Muscle layer of colon (tissue), 2 donors: ENCODE measurements around the gene CLDN14.

Source experiments
- H3K27ac ChIP-seq: one replicate; pipeline ENCODE4 v1.7.0; 2013; ENCODE audit warnings: low read depth, mild to moderate bottlenecking, low read length, moderate library complexity
- H3K27me3 ChIP-seq, 2 donors: one replicate each; pipeline ENCODE4 v1.7.0; 2013; ENCODE audit warnings: low read length in 2 of 2, mild to moderate bottlenecking in 2 of 2; ENCODE audit not compliant: insufficient read depth in 2 of 2, control insufficient read depth in 1 of 2
- H3K36me3 ChIP-seq: one replicate; pipeline ENCODE4 v1.7.0; 2013; ENCODE audit warnings: mild to moderate bottlenecking, low read length; ENCODE audit not compliant: insufficient read depth
- H3K4me1 ChIP-seq: one replicate; pipeline ENCODE4 v1.7.0; 2013; ENCODE audit warnings: mild to moderate bottlenecking, low read length; ENCODE audit not compliant: insufficient read depth
- H3K4me3 ChIP-seq, 2 donors: one replicate each; pipeline ENCODE4 v1.7.0; 2013; ENCODE audit warnings: low read length in 2 of 2, low read depth in 1 of 2, mild to moderate bottlenecking in 1 of 2, moderate library complexity in 1 of 2
- H3K9ac ChIP-seq: one replicate; pipeline ENCODE4 v1.7.0; 2013; ENCODE audit warnings: low read length
- H3K9me3 ChIP-seq: one replicate; pipeline ENCODE4 v1.7.0; 2013; ENCODE audit warnings: mild to moderate bottlenecking, low read length
- donor health status: abdominal sarcoma.
- donor health status: Adenocarcinoma of cecum.

Gene CLDN14

DNA sequence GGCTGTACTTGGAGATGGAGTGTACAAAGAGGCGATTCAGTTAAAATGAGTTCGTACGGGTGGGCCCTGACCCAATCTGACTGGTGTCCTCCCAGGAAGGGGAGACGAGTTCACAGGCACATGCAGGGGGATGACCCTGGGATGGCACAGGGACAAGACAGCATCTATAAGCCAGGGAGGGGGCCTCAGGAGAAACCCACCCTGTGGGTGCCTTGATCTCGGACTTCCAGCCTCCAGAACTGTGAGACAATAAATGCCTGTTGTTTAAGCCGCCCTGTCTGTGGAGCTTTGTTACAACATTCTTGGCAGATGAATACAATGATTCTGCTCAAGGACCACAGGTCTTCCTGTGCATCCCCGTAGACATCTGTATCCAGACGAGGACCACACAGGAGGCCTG lies 14.6 kb upstream of the CLDN14 start:
- Histone ChIP-seq H3K4me3 (no peak overlapping the region), H3K27ac (no peak overlapping the region), H3K4me1 (no peaks in the 10 kb centered on the region), H3K9me3 (no peaks in the 10 kb centered on the region), H3K27me3 (peaks cover 0 to 7% of the 10 kb centered on the region in 2 donors), H3K36me3 (no peaks in the 10 kb centered on the region), H3K9ac (no peak overlapping the region)

GRCh38 chr21:36491209-36491910 lies 11.4 kb upstream of the CLDN14 start:
- Histone ChIP-seq H3K4me3 (no peak overlapping the region), H3K36me3 (no peaks in the 10 kb centered on the region), H3K9me3 (no peaks in the 10 kb centered on the region), H3K27me3 (peaks cover 0 to 7% of the 10 kb centered on the region in 2 donors), H3K9ac (no peak overlapping the region), H3K4me1 (no peaks in the 10 kb centered on the region), H3K27ac (no peak overlapping the region)

GRCh38 chr21:36489776-36490165 lies 9.8 kb upstream of the CLDN14 start:
- Histone ChIP-seq H3K9me3 (no peaks in the 10 kb centered on the region), H3K4me3 (no peak overlapping the region), H3K36me3 (no peaks in the 10 kb centered on the region), H3K4me1 (no peaks in the 10 kb centered on the region), H3K9ac (no peak overlapping the region), H3K27ac (no peak overlapping the region), H3K27me3 (peaks cover 0 to 7% of the 10 kb centered on the region in 2 donors)

DNA sequence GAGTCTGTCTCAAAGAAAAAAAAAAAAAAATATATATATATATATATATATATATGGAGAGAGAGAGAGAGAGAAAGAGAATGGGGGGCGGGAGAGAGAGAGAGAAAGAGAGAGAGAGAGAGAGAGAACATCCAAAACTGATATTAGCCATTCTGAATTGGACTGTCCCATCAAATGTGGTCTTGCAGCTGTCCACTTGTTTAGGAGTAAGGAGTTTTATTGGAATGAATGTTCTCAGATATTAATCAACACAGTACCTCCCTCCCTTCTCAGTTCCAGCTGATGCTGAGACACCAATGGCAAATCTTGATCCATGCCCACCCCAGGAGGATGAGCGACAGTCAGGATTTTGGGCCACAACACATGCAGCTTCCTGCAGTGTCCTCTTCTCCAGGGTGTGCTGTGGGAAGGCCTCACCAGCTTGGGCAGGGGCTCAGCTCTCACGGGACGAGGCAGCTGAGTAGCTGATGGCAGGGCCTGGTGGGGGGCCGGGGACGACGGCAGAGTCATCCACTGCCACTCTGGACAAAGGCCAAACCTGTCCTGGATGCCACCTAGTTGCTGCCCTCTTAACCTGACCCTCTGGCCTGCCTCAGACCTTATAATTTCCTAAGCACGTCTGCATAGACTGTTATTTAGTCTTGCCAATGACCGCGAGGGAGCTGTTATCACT lies 9.3 kb upstream of the CLDN14 start:
- H3K4me1 ChIP-seq = no peaks in the 10 kb centered on the region

DNA sequence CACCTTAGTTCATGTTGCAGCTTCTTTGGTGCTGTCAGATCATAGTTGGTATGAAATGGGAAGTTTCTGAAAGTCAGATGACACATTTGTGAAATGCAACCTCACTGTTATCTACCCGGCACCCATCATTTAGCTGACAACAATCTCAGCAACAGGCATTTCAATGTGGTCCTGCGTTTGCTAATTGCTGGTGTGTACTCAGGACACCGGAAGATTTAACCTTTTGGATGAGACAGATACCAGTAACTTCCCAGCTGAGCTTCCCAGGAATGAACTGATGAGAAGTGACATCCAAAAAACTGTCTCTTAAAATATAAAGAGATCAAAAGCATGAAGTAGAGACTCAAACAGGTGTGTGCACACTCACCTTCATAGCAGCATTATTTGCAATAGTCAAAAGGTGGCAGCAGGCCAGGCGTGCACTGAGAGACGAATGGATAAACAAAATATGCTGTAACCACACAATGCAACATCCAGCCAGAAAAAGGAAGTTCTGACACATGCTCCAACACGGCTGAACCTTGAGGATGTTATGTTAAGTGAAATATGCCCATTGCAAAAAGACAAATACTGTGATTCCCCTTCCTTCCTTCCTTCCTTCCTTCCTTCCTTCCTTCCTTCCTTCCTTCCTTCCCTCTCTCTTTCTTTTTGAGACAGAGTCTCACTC lies 7.9 kb upstream of the CLDN14 start:
- H3K36me3 ChIP-seq = no peaks in the 10 kb centered on the region
- H3K4me3 ChIP-seq = no peak overlapping the region
- H3K27ac ChIP-seq = no peak overlapping the region
- H3K4me1 ChIP-seq = no peaks in the 10 kb centered on the region
- no peak overlapping the region for H3K9ac ChIP-seq
- H3K27me3 ChIP-seq = no peaks in the 10 kb centered on the region
- H3K9me3 ChIP-seq = no peaks in the 10 kb centered on the region

More for the DNA sequence above, 9.3 kb upstream of the CLDN14 start:
- peaks cover 0 to 4% of the 10 kb centered on the region in 2 donors for H3K27me3 ChIP-seq
- no peak overlapping the region for H3K4me3 ChIP-seq
- no peaks in the 10 kb centered on the region for H3K36me3 ChIP-seq
- H3K27ac ChIP-seq = no peak overlapping the region
- H3K9ac ChIP-seq = no peak overlapping the region
- H3K9me3 ChIP-seq = no peaks in the 10 kb centered on the region

- H3K9me3 ChIP-seq = no peaks in the 10 kb centered on the region
- no peaks in the 10 kb centered on the region for H3K36me3 ChIP-seq
- H3K27me3 ChIP-seq = no peaks in the 10 kb centered on the region
- no peak overlapping the region for H3K9ac ChIP-seq
- H3K4me3 ChIP-seq = no peak overlapping the region
- H3K4me1 ChIP-seq = no peaks in the 10 kb centered on the region
- H3K27ac ChIP-seq = no peak overlapping the region
Observed at GRCh38 chr21:36486246-36486645, 6.3 kb upstream of the CLDN14 start.

DNA sequence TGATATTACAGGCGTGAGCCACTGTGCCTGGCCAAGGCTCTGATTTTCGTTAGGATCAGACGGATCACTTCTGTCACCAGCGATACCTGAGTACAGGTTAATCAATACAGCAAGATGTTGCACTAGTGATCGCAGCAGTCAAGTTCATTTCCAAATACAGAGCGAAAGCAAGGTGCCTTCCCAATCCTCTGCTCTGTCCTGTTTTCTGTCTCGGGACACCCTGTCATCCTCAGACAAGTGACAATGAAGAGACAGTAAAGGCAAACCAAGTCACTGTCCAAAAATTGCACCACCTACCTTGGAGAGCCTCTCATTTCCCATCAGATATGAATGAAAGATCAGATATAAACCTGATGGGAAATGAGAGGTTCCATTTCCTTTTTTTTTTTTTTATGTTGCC lies 5.6 kb upstream of the CLDN14 start:
- no peak overlapping the region for H3K9ac ChIP-seq
- H3K4me3 ChIP-seq = no peak overlapping the region
- H3K4me1 ChIP-seq = no peaks in the 10 kb centered on the region
- H3K36me3 ChIP-seq = no peaks in the 10 kb centered on the region
- H3K9me3 ChIP-seq = no peaks in the 10 kb centered on the region
- no peak overlapping the region for H3K27ac ChIP-seq
- H3K27me3 ChIP-seq = no peaks in the 10 kb centered on the region

- Histone ChIP-seq H3K36me3 (no peaks in the 10 kb centered on the region), H3K27ac (no peak overlapping the region), H3K4me3 (no peak overlapping the region), H3K9ac (no peak overlapping the region), H3K27me3 (no peaks in the 10 kb centered on the region), H3K4me1 (no peaks in the 10 kb centered on the region), H3K9me3 (no peaks in the 10 kb centered on the region)
Observed at GRCh38 chr21:36483095-36483494, 3.2 kb upstream of the CLDN14 start.

DNA sequence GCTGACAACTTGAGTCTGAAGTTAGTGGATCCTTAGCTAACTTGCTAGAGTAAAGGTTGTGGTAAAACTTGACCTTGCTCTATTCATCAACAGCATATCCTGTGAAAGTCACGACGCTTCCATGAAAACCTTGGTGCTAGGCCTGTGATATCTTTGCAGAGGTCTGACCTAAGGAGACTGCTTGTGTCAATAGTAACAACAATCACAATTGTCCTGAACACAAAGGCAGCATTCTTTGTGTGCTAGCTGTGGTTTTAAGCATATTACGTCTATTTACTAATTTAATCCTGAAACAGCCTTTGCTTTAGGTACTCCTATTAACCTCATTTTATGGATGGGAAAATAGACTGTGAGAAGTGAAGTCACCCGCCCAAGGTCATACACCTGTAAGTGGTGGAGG lies 2.8 kb upstream of the CLDN14 start:
- H3K4me1 ChIP-seq = no peaks in the 10 kb centered on the region
- H3K27ac ChIP-seq = no peak overlapping the region
- no peak overlapping the region for H3K4me3 ChIP-seq
- H3K36me3 ChIP-seq = no peaks in the 10 kb centered on the region
- no peak overlapping the region for H3K9ac ChIP-seq
- no peaks in the 10 kb centered on the region for H3K27me3 ChIP-seq
- H3K9me3 ChIP-seq = no peaks in the 10 kb centered on the region

DNA sequence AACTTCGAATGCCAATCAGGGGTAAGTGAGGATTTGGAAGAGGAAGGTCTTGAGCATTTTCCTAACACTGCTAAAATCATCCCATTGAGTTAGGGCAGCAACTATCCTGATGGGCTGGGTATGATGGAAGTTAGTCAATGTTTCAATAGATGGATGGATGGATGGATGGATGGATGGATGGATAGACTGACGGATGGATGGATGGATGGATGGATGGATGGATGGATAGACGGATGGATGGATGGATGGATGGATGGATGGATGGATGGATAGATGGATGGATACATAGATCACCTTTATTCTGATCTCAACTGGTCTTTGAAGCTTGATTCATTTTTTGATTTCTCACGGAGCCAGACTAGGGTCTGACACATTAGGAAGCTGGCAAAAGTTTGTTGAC lies 2.3 kb upstream of the CLDN14 start:
- no peaks in the 10 kb centered on the region for H3K36me3 ChIP-seq
- no peak overlapping the region for H3K4me3 ChIP-seq
- no peaks in the 10 kb centered on the region for H3K9me3 ChIP-seq
- no peaks in the 10 kb centered on the region for H3K4me1 ChIP-seq
- H3K27me3 ChIP-seq = no peaks in the 10 kb centered on the region
- H3K9ac ChIP-seq = no peak overlapping the region
- no peak overlapping the region for H3K27ac ChIP-seq

DNA sequence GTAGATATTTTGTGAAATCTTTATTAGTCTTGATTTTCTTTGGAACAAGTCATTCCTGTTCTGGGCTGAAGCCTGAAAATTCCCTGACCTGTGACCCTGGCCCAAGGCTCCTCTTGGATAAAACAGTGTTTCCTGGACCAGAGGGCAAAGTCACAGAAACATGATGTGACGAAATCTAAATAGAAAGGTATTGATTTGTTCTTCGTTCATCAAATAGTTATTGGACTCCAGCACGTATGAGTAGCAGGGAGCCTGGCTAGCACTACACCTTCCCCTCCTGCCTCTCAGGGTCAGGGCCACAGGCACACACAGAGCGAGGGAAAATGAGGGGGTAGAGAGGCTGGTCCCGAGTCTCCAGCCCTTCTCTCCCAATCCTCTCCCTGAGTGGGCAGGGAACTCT lies 1.7 kb upstream of the CLDN14 start:
- Histone ChIP-seq H3K9me3 (no peaks in the 10 kb centered on the region), H3K36me3 (no peaks in the 10 kb centered on the region), H3K4me1 (no peaks in the 10 kb centered on the region), H3K27me3 (no peaks in the 10 kb centered on the region), H3K9ac (no peak overlapping the region), H3K4me3 (no peak overlapping the region), H3K27ac (no peak overlapping the region)
